ENCODE data around the gene CDKAL1.
"Not testable (repeated sequence)": the region's sequence is repeated elsewhere in the genome, so short reads cannot be mapped to it uniquely, and the experiment has no call there.

The CDKAL1 gene

GRCh38 chr6:20594299-20594853, 60.1 kb downstream of the CDKAL1 start:
- not testable (repeated sequence) for DNase-seq (ENCODE audit: low spot score)

DNA sequence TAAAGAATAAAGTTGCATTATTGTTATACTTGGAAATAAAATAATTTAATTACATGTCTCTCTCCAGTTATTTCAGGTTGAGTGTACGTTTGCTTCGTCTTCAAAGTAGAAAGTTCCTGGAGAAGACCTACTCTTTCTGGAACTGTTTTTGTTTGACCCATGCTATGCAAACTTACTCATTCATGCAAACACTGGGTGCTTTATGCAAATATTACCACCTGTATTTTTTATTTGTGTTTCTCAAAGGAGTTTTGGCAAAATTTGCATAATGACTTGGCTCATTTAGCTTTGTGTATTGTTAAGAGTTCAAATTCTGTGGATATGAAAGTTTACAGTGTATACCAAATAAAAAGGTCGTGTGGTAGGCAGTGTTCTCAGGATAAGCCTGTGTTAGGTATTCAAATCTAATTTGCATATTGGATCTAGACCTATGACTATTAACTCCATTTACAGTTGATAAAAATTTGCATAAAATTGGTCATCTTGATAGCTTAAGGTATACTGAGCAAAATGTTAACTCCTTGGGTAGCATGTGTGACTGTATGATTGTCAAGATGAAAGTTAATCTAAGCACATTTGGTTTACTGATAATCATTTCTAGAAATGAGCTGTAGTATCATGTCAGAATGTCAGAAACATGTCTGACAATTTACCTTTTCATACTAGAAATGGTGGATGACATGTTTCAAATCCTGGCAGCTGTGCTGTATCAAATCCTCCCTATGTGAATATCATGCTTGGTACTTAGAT, 65.2 kb downstream of the CDKAL1 start:
- DNase-seq (ENCODE audit: low spot score): no peak

DNA sequence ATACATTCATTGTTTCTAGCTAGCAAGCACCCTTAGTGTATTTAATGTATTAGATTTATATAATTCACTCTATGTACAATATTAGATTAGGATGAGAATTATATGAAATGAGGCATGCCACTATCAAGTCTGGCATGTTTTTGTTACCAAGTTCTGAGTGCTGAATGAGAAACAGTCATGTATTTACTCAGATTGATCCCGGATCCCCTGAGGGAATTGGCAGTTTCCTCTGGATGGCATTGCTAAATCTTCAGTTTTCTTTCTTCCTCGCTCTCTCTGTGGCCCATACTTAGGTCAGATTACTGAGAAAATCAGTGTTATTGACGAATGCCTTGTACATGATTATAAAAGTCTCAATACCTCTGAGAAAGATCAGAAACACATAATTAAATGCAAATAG, 66.6 kb downstream of the CDKAL1 start:
- DNase-seq (ENCODE audit: low spot score): no peak

GRCh38 chr6:20604159-20604558, 69.9 kb downstream of the CDKAL1 start:
- peak; percentile 27 for DNase-seq (ENCODE audit: low spot score)

GRCh38 chr6:20605061-20605460, 70.8 kb downstream of the CDKAL1 start:
- peak; percentile 10 for DNase-seq (ENCODE audit: low spot score)

- peak; percentile 46 for DNase-seq (ENCODE audit: low spot score)
These were observed 71.3 kb downstream of the CDKAL1 start for GRCh38 chr6:20605581-20605980.

DNA sequence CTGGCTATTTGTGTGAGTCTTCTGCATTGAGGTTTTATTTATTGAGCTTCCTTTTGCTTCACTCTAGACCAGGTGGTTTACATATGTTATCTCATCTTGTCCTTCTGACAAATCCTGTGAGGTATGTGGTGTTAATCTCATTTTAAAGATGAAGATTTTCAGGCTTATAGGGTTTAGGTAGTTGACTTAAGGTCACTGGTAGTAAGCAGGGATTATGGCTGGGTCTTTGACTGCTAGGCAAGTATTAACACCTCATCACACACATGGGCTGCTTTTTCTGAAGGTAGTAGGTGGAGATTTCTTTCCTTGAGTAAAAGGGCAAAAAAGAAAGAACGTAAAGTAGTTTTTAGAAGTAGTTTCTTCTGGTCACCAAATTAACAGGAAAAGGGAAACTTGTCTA, 72.6 kb downstream of the CDKAL1 start:
- no peak for DNase-seq (ENCODE audit: low spot score)

DNA sequence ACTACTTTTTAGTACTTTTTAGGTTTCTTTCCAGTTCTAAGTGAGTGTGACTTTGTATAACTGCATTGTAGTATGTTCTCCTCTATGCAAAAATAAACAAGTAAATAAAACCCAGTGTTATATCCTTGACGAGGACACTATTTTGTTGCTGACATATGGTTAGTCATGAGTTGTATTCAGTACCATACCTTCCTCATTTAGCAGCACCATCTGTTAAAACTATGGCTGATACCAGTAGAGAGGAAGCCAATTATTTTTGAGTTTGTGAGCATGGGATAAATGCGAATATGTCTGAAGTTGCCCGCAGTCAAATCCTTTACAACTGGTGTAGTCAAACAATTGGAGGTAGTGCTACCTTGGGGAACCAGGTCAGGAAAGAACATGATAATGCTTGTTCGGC, 74.1 kb downstream of the CDKAL1 start:
- peak; percentile 72 for DNase-seq (ENCODE audit: low spot score)

GRCh38 chr6:20608905-20609304, 74.6 kb downstream of the CDKAL1 start:
- DNase-seq (ENCODE audit: low spot score): peak; percentile 44

GRCh38 chr6:20609924-20610323, 75.7 kb downstream of the CDKAL1 start:
- not testable (repeated sequence) for DNase-seq (ENCODE audit: low spot score)

DNA sequence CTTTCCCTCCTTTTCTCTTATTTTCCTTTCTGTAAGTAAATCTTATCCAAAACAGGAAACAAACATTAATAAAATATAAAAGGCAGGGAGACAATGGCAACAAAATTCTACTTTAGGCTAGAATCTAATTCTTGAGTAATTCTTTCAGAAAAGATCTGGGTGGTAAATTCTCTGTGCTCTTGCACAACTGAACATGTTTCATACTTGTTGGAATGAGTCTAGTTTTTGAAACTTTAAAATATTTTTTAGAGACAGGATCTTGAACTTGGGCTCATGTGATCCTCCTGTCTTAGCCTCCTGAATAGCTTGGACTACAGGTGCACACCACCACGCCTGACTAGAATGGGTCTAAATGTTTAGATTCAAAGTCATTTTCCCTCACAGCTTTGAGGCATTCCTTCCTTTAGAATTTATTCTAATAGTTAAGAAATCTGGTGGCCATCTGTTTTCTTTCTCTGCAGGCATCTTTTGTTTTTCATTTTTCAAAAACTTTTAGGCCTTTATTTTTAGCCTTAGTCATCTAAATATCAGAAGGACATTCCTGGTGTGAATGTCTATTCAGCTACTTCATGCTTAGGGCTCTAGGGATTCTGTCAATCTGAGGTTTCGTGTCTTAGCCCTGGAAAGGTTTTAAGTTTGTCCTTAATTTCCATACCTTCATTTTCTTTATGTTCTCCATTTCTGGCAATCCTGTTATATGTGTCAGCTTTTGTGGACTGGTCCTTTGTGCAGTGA, 76.5 kb downstream of the CDKAL1 start:
- DNase-seq (ENCODE audit: low spot score): no peak

DNA sequence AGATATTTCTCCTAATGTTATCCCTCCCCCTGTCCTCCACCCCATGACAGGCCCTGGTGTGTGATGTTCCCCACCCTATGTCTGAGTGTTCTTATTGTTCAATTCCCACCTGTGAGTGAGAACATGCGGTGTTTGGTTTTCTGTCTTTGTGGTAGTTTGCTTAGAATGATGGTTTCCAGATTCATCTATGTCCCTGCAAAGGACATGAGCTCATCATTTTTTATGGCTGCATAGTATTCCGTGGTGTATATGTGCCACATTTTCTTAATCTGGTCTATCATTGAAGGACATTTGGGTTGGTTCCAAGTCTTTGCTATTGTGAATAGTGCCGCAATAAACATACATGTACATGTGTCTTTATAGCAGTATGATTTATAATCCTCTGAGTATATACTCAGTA, 83.3 kb downstream of the CDKAL1 start:
- not testable (repeated sequence) for DNase-seq (ENCODE audit: low spot score)

DNA sequence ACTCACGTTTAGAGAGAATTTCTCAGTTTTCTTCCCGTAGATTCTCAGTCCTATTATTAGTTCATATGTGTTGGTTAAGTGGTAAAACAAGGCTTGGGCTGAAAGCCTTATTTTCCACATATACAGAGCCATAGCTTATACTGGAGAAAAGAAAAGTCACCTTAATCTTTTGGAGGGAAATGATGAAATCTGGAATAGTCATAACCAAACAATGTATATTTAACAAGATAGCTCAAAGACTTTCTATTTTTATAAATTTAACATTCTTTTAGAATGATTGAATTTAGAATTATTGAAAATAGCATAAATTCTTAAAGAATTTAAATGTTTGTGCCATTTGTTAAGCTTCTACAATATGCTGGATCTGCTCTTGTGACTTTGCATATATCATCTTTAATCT, 85.8 kb downstream of the CDKAL1 start:
- DNase-seq (ENCODE audit: low spot score): no peak

DNA sequence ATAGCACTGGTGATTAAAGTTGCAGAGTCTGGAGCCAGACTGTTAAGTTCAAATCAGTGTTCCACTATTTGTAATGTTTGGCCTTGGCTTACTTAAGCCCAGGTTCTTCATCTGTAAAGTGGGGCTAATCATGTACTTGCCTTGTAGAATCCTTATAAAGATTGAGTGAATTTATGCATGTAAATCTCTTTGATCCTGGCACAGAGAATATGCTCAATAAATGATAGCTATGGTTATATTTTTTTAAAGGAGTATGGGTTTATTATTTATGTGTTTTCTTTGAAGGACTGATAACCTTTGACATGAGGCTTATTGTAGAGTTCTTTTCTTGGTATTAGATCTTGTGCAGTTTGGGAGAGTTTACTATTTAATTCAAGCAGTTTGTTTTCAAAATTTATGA, 89.5 kb downstream of the CDKAL1 start:
- DNase-seq (ENCODE audit: low spot score): no peak

- DNase-seq (ENCODE audit: low spot score): no peak
These were observed 91.9 kb downstream of the CDKAL1 start for GRCh38 chr6:20626165-20626564.

GRCh38 chr6:20629509-20629908, 95.3 kb downstream of the CDKAL1 start:
- DNase-seq (ENCODE audit: low spot score): no peak

DNA sequence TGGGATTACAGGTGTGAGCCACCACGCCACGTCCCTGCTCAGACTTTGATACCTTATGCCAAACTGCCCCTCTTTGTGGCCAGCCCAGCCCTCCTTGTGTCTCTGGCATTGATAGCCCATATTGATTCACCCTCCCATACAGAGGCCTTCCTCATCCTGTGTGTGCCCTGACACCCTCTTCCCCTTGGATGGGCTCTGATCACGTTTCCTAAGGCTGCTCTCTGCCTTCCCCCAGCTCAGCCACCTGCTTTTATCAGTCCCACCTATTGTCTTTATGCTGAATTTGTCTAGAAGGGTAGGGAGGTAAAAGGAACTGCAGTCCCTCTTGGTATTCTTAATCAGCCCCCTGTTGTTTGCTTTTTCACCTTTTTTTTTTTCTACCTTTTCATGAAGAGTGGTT, 95.9 kb downstream of the CDKAL1 start:
- no peak for DNase-seq (ENCODE audit: low spot score)

DNA sequence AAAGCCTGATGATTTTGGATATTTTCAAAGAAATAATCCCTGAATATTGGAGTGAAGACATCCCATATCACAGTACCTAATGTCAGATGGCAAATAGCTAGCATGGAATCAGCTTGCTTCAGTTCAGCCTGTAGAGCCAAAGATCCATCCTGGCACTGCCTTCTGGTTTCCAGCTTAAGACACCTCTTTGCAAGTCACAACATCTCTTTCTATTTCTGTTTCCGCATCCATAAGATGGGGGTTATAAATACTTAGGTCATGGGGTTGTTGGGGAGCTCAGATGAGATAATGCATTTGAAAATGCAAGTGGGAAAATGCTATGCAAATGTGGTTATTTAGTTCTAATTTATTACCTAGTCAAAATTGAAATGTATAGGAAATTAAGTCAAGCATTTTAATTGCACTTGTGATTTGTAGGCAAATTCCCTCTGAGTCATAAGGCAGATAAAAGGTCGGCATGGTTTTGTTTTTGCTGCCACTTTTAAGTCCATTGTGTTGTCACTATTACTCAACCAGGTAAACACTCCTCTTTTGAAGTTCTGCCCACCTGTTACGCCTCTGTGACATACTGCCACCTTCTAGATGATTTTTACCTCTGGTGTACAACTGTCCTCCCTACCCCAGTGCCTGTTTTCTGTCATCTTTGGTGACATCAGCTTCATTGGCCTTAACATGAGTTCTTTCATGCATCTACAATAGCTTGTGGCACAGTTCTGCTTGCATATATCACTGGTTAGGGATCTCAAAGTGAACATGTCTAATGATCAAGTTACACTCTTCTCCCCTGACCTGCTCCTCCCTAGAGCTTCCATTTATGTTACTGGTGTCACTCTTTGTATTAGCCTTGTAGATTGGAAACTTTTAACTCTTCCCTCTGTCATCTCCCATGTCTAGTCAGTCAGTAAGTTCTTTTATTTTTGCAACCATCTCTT, 96.6 kb downstream of the CDKAL1 start:
- DNase-seq (ENCODE audit: low spot score): no peak

DNA sequence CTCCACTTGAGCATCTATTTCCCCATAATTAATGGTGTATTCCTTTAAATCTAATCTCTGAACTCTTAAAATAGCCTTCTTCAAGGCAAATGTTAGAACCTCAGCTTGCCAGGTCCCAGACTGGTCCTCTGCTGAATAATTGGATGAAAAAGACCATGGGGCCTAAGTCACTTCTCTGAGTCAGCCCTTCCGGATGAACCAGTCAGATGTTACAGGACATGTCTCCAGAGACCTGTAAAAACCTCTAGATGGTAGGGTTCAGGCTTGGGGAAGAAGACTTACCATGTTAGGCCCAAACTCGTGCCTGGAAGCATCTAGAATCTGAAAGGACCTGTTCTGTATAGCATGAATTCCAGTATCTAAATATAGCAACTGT, 97.3 kb downstream of the CDKAL1 start:
- DNase-seq (ENCODE audit: low spot score): no peak

GRCh38 chr6:20632696-20633095, 98.4 kb downstream of the CDKAL1 start:
- DNase-seq (ENCODE audit: low spot score): no peak

DNA sequence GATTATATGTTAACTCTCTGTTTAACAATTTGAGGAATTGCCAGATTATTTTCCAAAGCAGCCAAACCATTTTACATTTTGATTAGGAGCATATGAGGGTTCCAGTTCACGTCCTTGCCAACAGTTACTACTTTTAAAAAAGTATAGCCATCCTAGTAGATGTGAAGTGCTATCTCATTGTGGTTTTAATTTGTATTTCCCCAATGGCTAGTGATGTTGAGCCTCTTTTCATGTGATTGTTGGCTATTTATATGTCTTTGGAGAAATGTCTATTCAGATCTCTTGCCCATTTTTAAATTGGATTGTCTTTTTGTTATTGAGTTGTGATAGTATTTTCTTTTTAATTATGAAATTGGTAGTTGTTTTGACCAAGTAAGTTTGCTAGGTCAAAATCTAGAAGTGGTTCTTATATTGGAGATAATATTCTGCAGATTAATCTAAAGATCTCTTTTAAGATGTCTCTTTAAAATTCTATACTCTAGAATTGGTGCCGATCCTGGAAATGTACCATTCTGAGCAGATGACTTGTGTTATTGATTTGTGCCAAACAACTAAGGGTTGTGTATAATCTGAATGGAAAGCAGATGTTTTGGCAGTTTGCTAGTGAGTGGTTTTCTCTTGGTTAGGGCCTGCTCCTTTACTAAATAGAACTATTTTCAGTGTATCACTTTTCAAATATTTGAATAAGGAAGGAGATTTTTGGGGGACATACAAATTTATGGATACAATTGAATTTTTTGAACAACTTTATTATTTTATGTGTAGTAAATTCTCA, 99.5 kb downstream of the CDKAL1 start:
- DNase-seq (ENCODE audit: low spot score): no peak

Data from cerebellar cortex (tissue), 1 donor.